Measurements from ENCODE around the gene MUC4.
"Not testable (repeated sequence)": the region's sequence is repeated elsewhere in the genome, so short reads cannot be mapped to it uniquely, and the experiment has no call there.

- TF ChIP-seq, protein P1, sequence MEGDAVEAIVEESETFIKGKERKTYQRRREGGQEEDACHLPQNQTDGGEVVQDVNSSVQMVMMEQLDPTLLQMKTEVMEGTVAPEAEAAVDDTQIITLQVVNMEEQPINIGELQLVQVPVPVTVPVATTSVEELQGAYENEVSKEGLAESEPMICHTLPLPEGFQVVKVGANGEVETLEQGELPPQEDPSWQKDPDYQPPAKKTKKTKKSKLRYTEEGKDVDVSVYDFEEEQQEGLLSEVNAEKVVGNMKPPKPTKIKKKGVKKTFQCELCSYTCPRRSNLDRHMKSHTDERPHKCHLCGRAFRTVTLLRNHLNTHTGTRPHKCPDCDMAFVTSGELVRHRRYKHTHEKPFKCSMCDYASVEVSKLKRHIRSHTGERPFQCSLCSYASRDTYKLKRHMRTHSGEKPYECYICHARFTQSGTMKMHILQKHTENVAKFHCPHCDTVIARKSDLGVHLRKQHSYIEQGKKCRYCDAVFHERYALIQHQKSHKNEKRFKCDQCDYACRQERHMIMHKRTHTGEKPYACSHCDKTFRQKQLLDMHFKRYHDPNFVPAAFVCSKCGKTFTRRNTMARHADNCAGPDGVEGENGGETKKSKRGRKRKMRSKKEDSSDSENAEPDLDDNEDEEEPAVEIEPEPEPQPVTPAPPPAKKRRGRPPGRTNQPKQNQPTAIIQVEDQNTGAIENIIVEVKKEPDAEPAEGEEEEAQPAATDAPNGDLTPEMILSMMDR (conservative IDR thresholded peaks at IDR 0.05): not testable (repeated sequence)
- not testable (repeated sequence) for TF ChIP-seq ZFX (IDR thresholded peaks at IDR 0.05)
Measured at GRCh38 chr3:195722139-195722995, 89.4 kb downstream of the MUC4 start.
